ENCODE measurements around the gene ZNF521.

ZNF521 gene

DNA sequence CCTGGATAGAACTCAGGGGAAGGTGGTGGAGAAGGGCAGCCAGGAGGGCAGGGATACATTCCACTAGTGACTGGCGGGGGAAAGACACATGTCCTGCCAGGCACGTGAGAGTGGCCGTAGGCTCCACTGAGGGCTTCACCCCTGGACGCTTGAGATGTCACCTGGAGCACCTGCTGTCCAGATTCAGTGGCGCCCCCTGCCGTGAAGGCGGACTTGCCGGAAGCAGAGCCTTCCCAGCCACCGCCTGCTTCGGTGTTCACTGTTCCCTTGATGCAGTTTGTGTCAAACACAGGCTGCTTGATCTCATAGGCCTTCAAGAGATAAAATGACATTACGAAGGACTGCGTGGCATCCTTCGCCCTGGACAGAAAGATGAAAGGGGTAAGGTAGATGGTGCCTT, 335.3 kb downstream of the ZNF521 start:
- DNase-seq: no peak

DNA sequence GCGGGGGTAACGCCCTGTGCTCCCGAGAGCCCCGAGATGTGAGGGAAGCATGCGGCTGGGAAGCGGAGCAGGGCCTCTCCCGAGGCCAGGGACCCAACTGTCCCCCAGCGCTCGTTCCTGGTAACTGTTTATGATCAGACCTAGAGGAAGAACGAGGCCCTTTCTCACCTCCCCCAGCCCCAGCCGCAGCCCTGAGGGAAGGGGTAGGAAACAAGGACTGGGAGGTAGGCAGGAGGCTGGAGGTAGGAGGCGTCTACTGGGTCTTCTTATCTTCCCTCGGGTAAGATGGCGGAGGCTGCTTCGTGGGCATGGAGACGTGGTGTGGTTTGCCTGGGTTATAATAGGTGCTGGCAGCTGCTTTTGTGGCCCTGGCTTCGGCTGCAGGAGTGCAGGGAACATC, 335.8 kb downstream of the ZNF521 start:
- no peak for DNase-seq
